ENCODE measurements around the gene TRAF6.

The TRAF6 gene

GRCh38 chr11:36460220-36460619 is 49.9 kb downstream of the TRAF6 start:
- no peak for DNase-seq (ENCODE audit: low read depth in 1 of 2, low spot score in 1 of 2)

GRCh38 chr11:36459046-36459445 is 51.0 kb downstream of the TRAF6 start:
- DNase-seq (ENCODE audit: low read depth in 1 of 2, low spot score in 1 of 2), result no peak

GRCh38 chr11:36458129-36458915 is 51.8 kb downstream of the TRAF6 start:
- DNase-seq (ENCODE audit: low read depth in 1 of 2, low spot score in 1 of 2), result no peak

GRCh38 chr11:36456156-36456555 is 53.9 kb downstream of the TRAF6 start:
- DNase-seq (ENCODE audit: low read depth in 1 of 2, low spot score in 1 of 2), result no peak

GRCh38 chr11:36455658-36456111 is 54.4 kb downstream of the TRAF6 start:
- no peak for DNase-seq (ENCODE audit: low read depth in 1 of 2, low spot score in 1 of 2)

- no peak for DNase-seq (ENCODE audit: low read depth in 1 of 2, low spot score in 1 of 2)
Observed at GRCh38 chr11:36454941-36455631, 55.0 kb downstream of the TRAF6 start.

GRCh38 chr11:36454551-36454940 is 55.5 kb downstream of the TRAF6 start:
- no peak for DNase-seq (ENCODE audit: low read depth in 1 of 2, low spot score in 1 of 2)

- no peak for DNase-seq (ENCODE audit: low read depth in 1 of 2, low spot score in 1 of 2)
Observed at GRCh38 chr11:36453678-36454077, 56.4 kb downstream of the TRAF6 start.

- no peak for DNase-seq (ENCODE audit: low read depth in 1 of 2, low spot score in 1 of 2)
Observed at GRCh38 chr11:36452961-36453360, 57.1 kb downstream of the TRAF6 start.

GRCh38 chr11:36452236-36452940 is 57.7 kb downstream of the TRAF6 start:
- DNase-seq (ENCODE audit: low read depth in 1 of 2, low spot score in 1 of 2), result no peak

- no peak for DNase-seq (ENCODE audit: low read depth in 1 of 2, low spot score in 1 of 2)
Observed at GRCh38 chr11:36451681-36452080, 58.4 kb downstream of the TRAF6 start.

- DNase-seq (ENCODE audit: low read depth in 1 of 2, low spot score in 1 of 2), result no peak
Observed at GRCh38 chr11:36451045-36451444, 59.0 kb downstream of the TRAF6 start.

GRCh38 chr11:36450110-36450572 is 59.9 kb downstream of the TRAF6 start:
- DNase-seq (ENCODE audit: low read depth in 1 of 2, low spot score in 1 of 2), result no peak

GRCh38 chr11:36449561-36450096 is 60.4 kb downstream of the TRAF6 start:
- no peak for DNase-seq (ENCODE audit: low read depth in 1 of 2, low spot score in 1 of 2)

GRCh38 chr11:36447947-36448346 is 62.1 kb downstream of the TRAF6 start:
- no peak for DNase-seq (ENCODE audit: low read depth in 1 of 2, low spot score in 1 of 2)

GRCh38 chr11:36447514-36447913 is 62.6 kb downstream of the TRAF6 start:
- DNase-seq (ENCODE audit: low read depth in 1 of 2, low spot score in 1 of 2), result no peak

- no peak for DNase-seq (ENCODE audit: low read depth in 1 of 2, low spot score in 1 of 2)
Observed at GRCh38 chr11:36446135-36446534, 63.9 kb downstream of the TRAF6 start.

GRCh38 chr11:36443661-36444060 is 66.4 kb downstream of the TRAF6 start:
- DNase-seq (ENCODE audit: low read depth in 1 of 2, low spot score in 1 of 2), result no peak

GRCh38 chr11:36441610-36442208 is 68.4 kb downstream of the TRAF6 start:
- DNase-seq (ENCODE audit: low read depth in 1 of 2, low spot score in 1 of 2), result no peak

GRCh38 chr11:36438126-36438525 is 71.9 kb downstream of the TRAF6 start:
- no peak for DNase-seq (ENCODE audit: low read depth in 1 of 2, low spot score in 1 of 2)

- DNase-seq (ENCODE audit: low read depth in 1 of 2, low spot score in 1 of 2), result no peak
Observed at GRCh38 chr11:36437413-36437812, 72.7 kb downstream of the TRAF6 start.
